GM18858 (cell line): ENCODE results near the gene DFFA.
"Not testable (repeated sequence)": the region's sequence is repeated elsewhere in the genome, so short reads cannot be mapped to it uniquely, and the experiment has no call there.

Source experiments
- ATAC-seq: cut with Tn5 transposase; IDR thresholded peaks from one replicate; pipeline ENCODE4 v1.9.1; 2021; ENCODE audit not compliant: unreplicated experiment

Gene DFFA

GRCh38 chr1:10470043-10470442 is 2.3 kb downstream of the DFFA start:
- no peak for ATAC-seq

- ATAC-seq = no peak
Observed at GRCh38 chr1:10467078-10467477, 5.3 kb downstream of the DFFA start.

GRCh38 chr1:10459184-10459583 is 13.1 kb downstream of the DFFA start:
- ATAC-seq = no peak

GRCh38 chr1:10457875-10458274 is 14.5 kb downstream of the DFFA start:
- no peak for ATAC-seq

- not testable (repeated sequence) for ATAC-seq
Observed at GRCh38 chr1:10457462-10457861, 14.9 kb downstream of the DFFA start.

GRCh38 chr1:10456661-10457060 is 15.7 kb downstream of the DFFA start:
- no peak for ATAC-seq

- ATAC-seq = no peak
Observed at GRCh38 chr1:10456048-10456447, 16.3 kb downstream of the DFFA start.

GRCh38 chr1:10451287-10451686 is 21.0 kb downstream of the DFFA start:
- no peak for ATAC-seq

GRCh38 chr1:10450836-10451235 is 21.5 kb downstream of the DFFA start:
- no peak for ATAC-seq

GRCh38 chr1:10450156-10450814 is 22.0 kb downstream of the DFFA start:
- no peak for ATAC-seq

GRCh38 chr1:10449751-10450150 is 22.6 kb downstream of the DFFA start, which contains the start of gene CORT:
TSS of gene CORT (plus strand) at chr1:10450031. CDS start at chr1:10450224, 193 bp downstream.
- ATAC-seq = no peak

GRCh38 chr1:10446790-10447422 is 25.4 kb downstream of the DFFA start:
- no peak for ATAC-seq

GRCh38 chr1:10444795-10445397 is 27.4 kb downstream of the DFFA start:
- ATAC-seq = no peak

- no peak for ATAC-seq
Observed at GRCh38 chr1:10444248-10444647, 28.1 kb downstream of the DFFA start.

GRCh38 chr1:10440794-10441193 is 31.5 kb downstream of the DFFA start:
- ATAC-seq = no peak

GRCh38 chr1:10440305-10440704 is 32.0 kb downstream of the DFFA start:
- no peak for ATAC-seq

- ATAC-seq = no peak
Observed at GRCh38 chr1:10438677-10439163, 33.6 kb downstream of the DFFA start.

GRCh38 chr1:10437052-10437451 is 35.3 kb downstream of the DFFA start:
- no peak for ATAC-seq

- ATAC-seq = no peak
Observed at GRCh38 chr1:10434590-10434989, 37.7 kb downstream of the DFFA start.

GRCh38 chr1:10433790-10434189 is 38.5 kb downstream of the DFFA start:
- no peak for ATAC-seq

GRCh38 chr1:10432910-10433700 is 39.2 kb downstream of the DFFA start:
- ATAC-seq = no peak
